Ramos (cell line): ENCODE results near the gene ATG12.
"Not testable (repeated sequence)": the region's sequence is repeated elsewhere in the genome, so short reads cannot be mapped to it uniquely, and the experiment has no call there.

Experiments used
- in situ Hi-C: fragments of 300-500 bp; cut with MboI; formaldehyde crosslinking; loops from one replicate; pipeline ENCODE4 v1.14.3; 2022; ENCODE audit warnings: low sequenced_read_pairs; ENCODE audit not compliant: unreplicated experiment

Gene ATG12

GRCh38 chr5:115841382-115842088, at the start of gene ATG12, which contains the start of gene AP3S1:
Gene ATG12 (minus strand): TSS chr5:115841565. CDS start chr5:115841552, 13 bp downstream.
Gene AP3S1 (plus strand): TSS chr5:115841935. CDS start chr5:115842038, 103 bp downstream.
- in situ Hi-C loops: loop anchor here (25.0 kb wide), 1 partner anchor 554 kb away; the partner anchor contains the start of gene CCDC112

- in situ Hi-C loops: no loop called here
These were observed 46.7 kb upstream of the ATG12 start for GRCh38 chr5:115888027-115888426.

GRCh38 chr5:115885208-115885607, 43.8 kb upstream of the ATG12 start:
- in situ Hi-C loops: not testable (repeated sequence)

GRCh38 chr5:115884704-115885103, 43.3 kb upstream of the ATG12 start:
- in situ Hi-C loops: no loop called here

GRCh38 chr5:115882434-115882833, 41.1 kb upstream of the ATG12 start:
- in situ Hi-C loops: not testable (repeated sequence)

- in situ Hi-C loops: not testable (repeated sequence)
These were observed 36.0 kb upstream of the ATG12 start for GRCh38 chr5:115877342-115877741.

- in situ Hi-C loops: no loop called here
These were observed 34.1 kb upstream of the ATG12 start for GRCh38 chr5:115875447-115875846.

GRCh38 chr5:115873392-115873791, 32.0 kb upstream of the ATG12 start:
- in situ Hi-C loops: no loop called here

- in situ Hi-C loops: no loop called here
These were observed 31.1 kb upstream of the ATG12 start for GRCh38 chr5:115872447-115872846.

- in situ Hi-C loops: no loop called here
These were observed 28.0 kb upstream of the ATG12 start for GRCh38 chr5:115869256-115869795.

GRCh38 chr5:115859378-115859777, 18.0 kb upstream of the ATG12 start:
- in situ Hi-C loops: no loop called here

GRCh38 chr5:115858396-115858795, 17.0 kb upstream of the ATG12 start:
- in situ Hi-C loops: no loop called here

GRCh38 chr5:115857626-115858349, 16.4 kb upstream of the ATG12 start:
- in situ Hi-C loops: no loop called here

- in situ Hi-C loops: no loop called here
These were observed 15.7 kb upstream of the ATG12 start for GRCh38 chr5:115857057-115857479.

GRCh38 chr5:115855959-115856358, 14.6 kb upstream of the ATG12 start:
- in situ Hi-C loops: no loop called here

GRCh38 chr5:115854139-115854538, 12.8 kb upstream of the ATG12 start:
- in situ Hi-C loops: no loop called here

GRCh38 chr5:115850744-115851416, 9.5 kb upstream of the ATG12 start:
- in situ Hi-C loops: no loop called here

- in situ Hi-C loops: loop anchor here (25.0 kb wide), 1 partner anchor 562 kb away; the partner anchor contains the start of gene CCDC112
These were observed 8.0 kb upstream of the ATG12 start for GRCh38 chr5:115849258-115849798.

- in situ Hi-C loops: loop anchor here (25.0 kb wide), 1 partner anchor 560 kb away; the partner anchor contains the start of gene CCDC112
These were observed 5.9 kb upstream of the ATG12 start for GRCh38 chr5:115847290-115847689.

GRCh38 chr5:115844321-115844817, 3.0 kb upstream of the ATG12 start:
- in situ Hi-C loops: loop anchor here (25.0 kb wide), 1 partner anchor 557 kb away; the partner anchor contains the start of gene CCDC112
